Transverse colon (tissue), 4 donors: ENCODE measurements around the gene ZNF599.

ENCODE experiments used
- EP300 ChIP-seq: sonication (generic); formaldehyde crosslinking; IDR thresholded peaks from one replicate; pipeline ENCODE4 v1.6.1; 2017; ENCODE audit warnings: antibody characterized with exemption, low read depth
- POLR2A ChIP-seq: fragments of 450-650 bp; IDR thresholded peaks from one replicate; pipeline ENCODE4 v1.6.1; 2016; ENCODE audit warnings: antibody characterized with exemption, mild to moderate bottlenecking, moderate library complexity
- POLR2AphosphoS5 ChIP-seq, 3 donors: sonication (generic); formaldehyde crosslinking; IDR thresholded peaks; one replicate each; pipeline ENCODE4 v1.6.1; 2016; ENCODE audit warnings: antibody characterized with exemption in 3 of 3
- TF ChIP-seq, protein P1 (sequence below), 5 experiments: fragments of 200-600 bp in 3 of 5; fragments of 450-650 bp in 2 of 5; sonication (generic) in 3 of 5; IDR thresholded peaks; 1 replicate in 2 of 5; 2 replicates in 3 of 5; pipeline ENCODE4 v1.5.1; 2016 to 2017; ENCODE audit warnings: antibody characterized with exemption in 5 of 5, inconsistent platforms in 3 of 5, mild to moderate bottlenecking in 2 of 5, moderate library complexity in 1 of 5

GRCh38 chr19:34731019-34731829 is 41.8 kb downstream of the ZNF599 start:
- TF ChIP-seq, protein P1, sequence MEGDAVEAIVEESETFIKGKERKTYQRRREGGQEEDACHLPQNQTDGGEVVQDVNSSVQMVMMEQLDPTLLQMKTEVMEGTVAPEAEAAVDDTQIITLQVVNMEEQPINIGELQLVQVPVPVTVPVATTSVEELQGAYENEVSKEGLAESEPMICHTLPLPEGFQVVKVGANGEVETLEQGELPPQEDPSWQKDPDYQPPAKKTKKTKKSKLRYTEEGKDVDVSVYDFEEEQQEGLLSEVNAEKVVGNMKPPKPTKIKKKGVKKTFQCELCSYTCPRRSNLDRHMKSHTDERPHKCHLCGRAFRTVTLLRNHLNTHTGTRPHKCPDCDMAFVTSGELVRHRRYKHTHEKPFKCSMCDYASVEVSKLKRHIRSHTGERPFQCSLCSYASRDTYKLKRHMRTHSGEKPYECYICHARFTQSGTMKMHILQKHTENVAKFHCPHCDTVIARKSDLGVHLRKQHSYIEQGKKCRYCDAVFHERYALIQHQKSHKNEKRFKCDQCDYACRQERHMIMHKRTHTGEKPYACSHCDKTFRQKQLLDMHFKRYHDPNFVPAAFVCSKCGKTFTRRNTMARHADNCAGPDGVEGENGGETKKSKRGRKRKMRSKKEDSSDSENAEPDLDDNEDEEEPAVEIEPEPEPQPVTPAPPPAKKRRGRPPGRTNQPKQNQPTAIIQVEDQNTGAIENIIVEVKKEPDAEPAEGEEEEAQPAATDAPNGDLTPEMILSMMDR (IDR thresholded peaks at IDR 0.05) = no peak
- TF ChIP-seq EP300 = no peak
- no peak for TF ChIP-seq POLR2A
- no peak for TF ChIP-seq POLR2AphosphoS5 (IDR thresholded peaks at IDR 0.05)
